NCI-H1436 treated with DMSO at 0.1 percent for 48 hours (cell line): Measurements from ENCODE around the gene SPAG9.
A peak's percentile ranks its signal among the peaks of the same experiment; 100 is the strongest.

ENCODE experiments used
- DNase-seq: peaks from one replicate; lab custom pipeline; 2025; lab: John Stamatoyannopoulos, UW

SPAG9 gene

GRCh38 chr17:50939542-50939794 lies 181.2 kb downstream of the SPAG9 start:
- no peak for DNase-seq

- DNase-seq, result no peak
Observed at GRCh38 chr17:50938821-50939541, 181.7 kb downstream of the SPAG9 start.

- no peak for DNase-seq
Observed at GRCh38 chr17:50935996-50936266, 184.7 kb downstream of the SPAG9 start.

- no peak for DNase-seq
Observed at GRCh38 chr17:50935221-50935995, 185.3 kb downstream of the SPAG9 start.

GRCh38 chr17:50934672-50935220 lies 185.9 kb downstream of the SPAG9 start:
- no peak for DNase-seq

- DNase-seq, result no peak
Observed at GRCh38 chr17:50934161-50934560, 186.5 kb downstream of the SPAG9 start.

GRCh38 chr17:50931144-50931908 lies 189.3 kb downstream of the SPAG9 start:
- peak; percentile 49 for DNase-seq

GRCh38 chr17:50928646-50929045 lies 192.0 kb downstream of the SPAG9 start:
- no peak for DNase-seq

GRCh38 chr17:50927287-50927686 lies 193.4 kb downstream of the SPAG9 start:
- no peak for DNase-seq

- DNase-seq, result no peak
Observed at GRCh38 chr17:50926523-50926922, 194.1 kb downstream of the SPAG9 start.

GRCh38 chr17:50925296-50925891 lies 195.3 kb downstream of the SPAG9 start:
- no peak for DNase-seq

GRCh38 chr17:50924800-50925199 lies 195.9 kb downstream of the SPAG9 start:
- DNase-seq, result no peak

- no peak for DNase-seq
Observed at GRCh38 chr17:50924300-50924699, 196.4 kb downstream of the SPAG9 start.

GRCh38 chr17:50923611-50924010 lies 197.1 kb downstream of the SPAG9 start:
- no peak for DNase-seq

GRCh38 chr17:50922721-50923405 lies 197.8 kb downstream of the SPAG9 start:
- DNase-seq, result no peak

- no peak for DNase-seq
Observed at GRCh38 chr17:50922107-50922506, 198.6 kb downstream of the SPAG9 start.

GRCh38 chr17:50920891-50921586 lies 199.6 kb downstream of the SPAG9 start:
- no peak for DNase-seq

GRCh38 chr17:50920041-50920410 lies 200.6 kb downstream of the SPAG9 start:
- no peak for DNase-seq

- peak; percentile 97 for DNase-seq
Observed at GRCh38 chr17:50919321-50920040, 201.2 kb downstream of the SPAG9 start.

- DNase-seq, result no peak
Observed at GRCh38 chr17:50918933-50919296, 201.8 kb downstream of the SPAG9 start.
